GM18873 (cell line): ENCODE data around the gene PRPH2.

Experiments
- ATAC-seq: cut with Tn5 transposase; IDR thresholded peaks from one replicate; pipeline ENCODE4 v1.9.1; 2021; ENCODE audit warnings: mild to moderate bottlenecking, moderate library complexity, moderate number of reproducible peaks; ENCODE audit not compliant: unreplicated experiment, low FRiP score

Gene PRPH2

GRCh38 chr6:42652024-42652746 is 70.2 kb downstream of the PRPH2 start:
- no peak for ATAC-seq
